OCI-LY1 (cell line): ENCODE data around the gene HAUS2.

ENCODE experiments used
- H2AFZ ChIP-seq: fragments of 200-600 bp; sonication (generic), shearing (Covaris generic); 2 replicates; pipeline ENCODE4 v1.6.0; 2014; ENCODE audit warnings: antibody characterized with exemption, mild to moderate bottlenecking, low read length
- H3F3A ChIP-seq: fragments of 200-600 bp; sonication (generic), shearing (Covaris generic); 2 replicates; pipeline ENCODE4 v1.6.0; 2014; ENCODE audit warnings: mild to moderate bottlenecking, antibody characterized with exemption, low read length, moderate library complexity; ENCODE audit not compliant: insufficient read depth
- H3K27ac ChIP-seq: fragments of 200-600 bp; sonication (generic); 2 replicates; pipeline ENCODE4 v1.5.1; 2014; ENCODE audit warnings: low read length, mixed run types, mild to moderate bottlenecking, low read depth; ENCODE audit not compliant: poor library complexity, severe bottlenecking
- H3K27me3 ChIP-seq: fragments of 200-600 bp; sonication (generic); 2 replicates; pipeline ENCODE4 v1.6.0; 2014; ENCODE audit warnings: antibody characterized with exemption, mild to moderate bottlenecking, low read length, moderate library complexity; ENCODE audit not compliant: insufficient read depth
- H3K36me3 ChIP-seq: fragments of 200-600 bp; sonication (generic); 2 replicates; pipeline ENCODE4 v1.6.1; 2014; ENCODE audit warnings: mild to moderate bottlenecking, antibody characterized with exemption, low read length, moderate library complexity, mixed read lengths; ENCODE audit not compliant: insufficient read depth
- H3K4me1 ChIP-seq: fragments of 200-600 bp; sonication (generic); 2 replicates; pipeline ENCODE4 v1.5.1; 2014; ENCODE audit warnings: mild to moderate bottlenecking, low read length, moderate library complexity; ENCODE audit not compliant: insufficient read depth, severe bottlenecking
- H3K4me2 ChIP-seq: fragments of 200-600 bp; sonication (generic), shearing (Covaris generic); 2 replicates; pipeline ENCODE4 v1.6.1; 2014; ENCODE audit warnings: low read length
- H3K4me3 ChIP-seq: fragments of 200-600 bp; sonication (generic); 2 replicates; pipeline ENCODE4 v1.5.1; 2014; ENCODE audit warnings: low read length, low read depth, mild to moderate bottlenecking, mixed read lengths; ENCODE audit not compliant: poor library complexity, severe bottlenecking
- H3K79me2 ChIP-seq: fragments of 200-600 bp; shearing (Covaris generic); 2 replicates; pipeline ENCODE4 v1.6.1; 2016; ENCODE audit warnings: mixed run types, low read length, mixed read lengths; ENCODE audit not compliant: insufficient read depth
- H3K9ac ChIP-seq: fragments of 200-600 bp; sonication (generic), shearing (Covaris generic); 2 replicates; pipeline ENCODE4 v1.6.1; 2014; ENCODE audit warnings: mild to moderate bottlenecking, low read length, mixed read lengths
- H3K9me2 ChIP-seq: fragments of 200-600 bp; sonication (generic), shearing (Covaris generic); 2 replicates; pipeline ENCODE4 v1.6.1; 2014; ENCODE audit warnings: low read depth, mild to moderate bottlenecking, low read length, mixed read lengths
- H3K9me3 ChIP-seq: fragments of 200-600 bp; shearing (Covaris generic); 2 replicates; pipeline ENCODE4 v1.6.1; 2014; ENCODE audit warnings: low read length, mixed read lengths
- H4K20me1 ChIP-seq: fragments of 200-600 bp; sonication (generic), shearing (Covaris generic); 2 replicates; pipeline ENCODE4 v1.6.0; 2016; ENCODE audit warnings: mild to moderate bottlenecking, low read length; ENCODE audit not compliant: insufficient read depth
- EZH2 ChIP-seq: fragments of 200-600 bp; sonication (generic), shearing (Covaris generic); IDR thresholded peaks from 2 replicates; pipeline ENCODE4 v1.8.0; 2017; ENCODE audit warnings: borderline replicate concordance, mixed run types, mild to moderate bottlenecking, antibody characterized with exemption, low read length, moderate library complexity, mixed read lengths
- TF ChIP-seq, protein P1 (sequence below): fragments of 200-600 bp; sonication (generic), shearing (Covaris generic); IDR thresholded peaks from 2 replicates; pipeline ENCODE4 v1.5.1; 2017; ENCODE audit warnings: mild to moderate bottlenecking, antibody characterized with exemption, low read length, moderate library complexity, mixed read lengths

Gene HAUS2

DNA sequence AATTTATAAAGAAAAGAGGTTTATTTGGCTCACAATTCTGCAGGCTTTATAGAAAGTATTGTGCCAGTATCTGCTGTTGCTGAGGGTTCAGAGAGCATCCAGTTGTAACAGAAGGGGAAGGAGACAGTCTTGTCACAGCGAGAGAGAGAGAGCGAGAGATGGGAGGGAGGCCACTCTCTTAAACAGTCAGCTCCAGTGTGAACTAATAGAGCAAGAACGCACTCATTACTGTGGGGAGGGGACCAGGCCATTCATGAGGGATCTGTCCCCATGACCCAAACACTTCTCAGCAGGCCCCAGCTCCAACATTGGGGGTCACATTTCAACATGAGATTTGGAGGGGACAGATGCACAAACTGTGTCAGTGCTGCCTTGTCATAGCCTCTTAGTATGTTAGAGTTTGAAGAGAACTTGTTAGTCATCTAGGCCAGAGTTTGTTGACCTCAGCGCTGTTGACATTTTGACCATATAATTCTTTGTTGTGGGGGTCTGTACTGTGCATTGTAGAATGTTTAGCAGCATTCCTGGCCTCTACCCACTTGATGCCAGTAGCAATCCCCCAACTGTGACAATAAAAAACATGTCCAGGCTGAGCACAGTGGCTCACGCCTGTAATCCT lies 42.1 kb downstream of the HAUS2 start:
- Histone ChIP-seq H3K27me3 (no peaks in the 10 kb centered on the region), H3F3A (no peaks in the 10 kb centered on the region), H4K20me1 (no peaks in the 10 kb centered on the region), H3K4me3 (no peak overlapping the region), H3K9ac (no peak overlapping the region), H2AFZ (no peak overlapping the region), H3K27ac (no peak overlapping the region), H3K4me1 (peaks cover 8% of the 10 kb centered on the region), H3K4me2 (no peak overlapping the region), H3K9me3 (no peaks in the 10 kb centered on the region), H3K9me2 (no peaks in the 10 kb centered on the region), H3K79me2 (no peaks in the 10 kb centered on the region), H3K36me3 (peaks cover 19% of the 10 kb centered on the region; the same call in 1 of the 2 replicates)
- no peak for TF ChIP-seq EZH2
- TF ChIP-seq, protein P1, sequence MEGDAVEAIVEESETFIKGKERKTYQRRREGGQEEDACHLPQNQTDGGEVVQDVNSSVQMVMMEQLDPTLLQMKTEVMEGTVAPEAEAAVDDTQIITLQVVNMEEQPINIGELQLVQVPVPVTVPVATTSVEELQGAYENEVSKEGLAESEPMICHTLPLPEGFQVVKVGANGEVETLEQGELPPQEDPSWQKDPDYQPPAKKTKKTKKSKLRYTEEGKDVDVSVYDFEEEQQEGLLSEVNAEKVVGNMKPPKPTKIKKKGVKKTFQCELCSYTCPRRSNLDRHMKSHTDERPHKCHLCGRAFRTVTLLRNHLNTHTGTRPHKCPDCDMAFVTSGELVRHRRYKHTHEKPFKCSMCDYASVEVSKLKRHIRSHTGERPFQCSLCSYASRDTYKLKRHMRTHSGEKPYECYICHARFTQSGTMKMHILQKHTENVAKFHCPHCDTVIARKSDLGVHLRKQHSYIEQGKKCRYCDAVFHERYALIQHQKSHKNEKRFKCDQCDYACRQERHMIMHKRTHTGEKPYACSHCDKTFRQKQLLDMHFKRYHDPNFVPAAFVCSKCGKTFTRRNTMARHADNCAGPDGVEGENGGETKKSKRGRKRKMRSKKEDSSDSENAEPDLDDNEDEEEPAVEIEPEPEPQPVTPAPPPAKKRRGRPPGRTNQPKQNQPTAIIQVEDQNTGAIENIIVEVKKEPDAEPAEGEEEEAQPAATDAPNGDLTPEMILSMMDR = no peak

DNA sequence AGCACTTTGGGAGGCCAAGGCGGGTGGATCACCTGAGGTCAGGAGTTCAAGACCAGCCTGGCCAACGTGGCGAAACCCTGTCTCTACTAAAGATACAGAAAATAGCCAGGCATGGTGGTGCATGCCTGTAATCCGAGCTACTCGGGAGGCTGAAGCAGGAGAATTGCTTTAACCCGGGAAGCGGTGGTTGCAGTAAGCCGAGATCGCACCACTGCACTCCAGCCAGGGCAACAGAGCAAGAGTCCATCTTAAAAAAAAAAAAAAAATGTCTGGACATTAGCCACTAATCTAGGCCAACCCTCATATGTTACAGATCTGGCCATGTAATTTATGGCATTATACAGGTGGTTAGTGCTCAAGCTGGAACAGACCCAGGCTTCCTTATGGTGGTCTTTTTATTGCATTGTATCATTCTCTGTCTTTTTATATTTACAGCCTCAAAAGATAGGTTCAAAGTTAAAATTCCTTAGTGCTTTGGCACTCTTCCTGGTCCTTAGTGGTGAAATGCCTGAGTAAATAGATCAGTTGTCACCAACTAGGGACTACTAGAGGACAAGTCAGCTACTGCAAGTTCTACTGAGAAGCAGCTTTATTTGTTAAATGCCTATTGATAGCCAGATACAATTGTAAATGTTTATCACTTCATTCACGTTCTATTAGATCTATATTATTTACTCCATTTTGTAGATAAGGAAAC lies 42.7 kb downstream of the HAUS2 start:
- Histone ChIP-seq H3K79me2 (no peaks in the 10 kb centered on the region), H2AFZ (no peak overlapping the region), H3K4me1 (peaks cover 15% of the 10 kb centered on the region), H3K9ac (no peak overlapping the region), H3K9me3 (no peaks in the 10 kb centered on the region), H3F3A (no peaks in the 10 kb centered on the region), H4K20me1 (no peaks in the 10 kb centered on the region), H3K9me2 (no peaks in the 10 kb centered on the region), H3K36me3 (peaks cover 12% of the 10 kb centered on the region; the same call in 1 of the 2 replicates), H3K4me2 (no peak overlapping the region), H3K4me3 (no peak overlapping the region), H3K27me3 (no peaks in the 10 kb centered on the region), H3K27ac (no peak overlapping the region)
- TF ChIP-seq EZH2 = no peak
- TF ChIP-seq, protein P1 = peak; percentile 45

DNA sequence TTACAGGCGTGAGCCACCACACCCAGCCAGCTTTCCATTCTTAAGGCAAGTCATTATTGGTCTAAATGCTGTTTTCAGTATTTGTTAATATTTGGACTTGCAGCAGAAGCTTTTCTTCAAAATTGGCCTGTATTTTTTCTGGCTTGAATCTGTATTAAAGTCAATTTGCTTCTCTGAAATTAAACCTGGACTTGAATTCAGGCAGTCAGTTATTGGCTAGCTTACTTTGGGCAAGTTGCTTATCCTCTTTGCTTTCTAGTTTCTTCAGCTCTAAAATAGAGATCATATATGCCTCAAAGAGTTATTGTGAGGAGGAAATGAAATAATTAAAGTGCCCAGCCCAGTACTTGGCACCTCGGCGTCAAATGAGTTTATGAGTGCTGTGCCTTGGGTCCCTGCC lies 44.1 kb downstream of the HAUS2 start:
- Histone ChIP-seq H4K20me1 (no peaks in the 10 kb centered on the region), H2AFZ (no peak overlapping the region), H3K4me2 (no peak overlapping the region), H3K9ac (no peak overlapping the region), H3K36me3 (peaks cover 11% of the 10 kb centered on the region; the same call in 1 of the 2 replicates), H3K4me3 (no peak overlapping the region), H3K79me2 (no peaks in the 10 kb centered on the region), H3K9me3 (no peaks in the 10 kb centered on the region), H3K27ac (no peak overlapping the region), H3K27me3 (no peaks in the 10 kb centered on the region), H3F3A (no peaks in the 10 kb centered on the region), H3K4me1 (peaks cover 23% of the 10 kb centered on the region), H3K9me2 (no peaks in the 10 kb centered on the region)
- TF ChIP-seq EZH2 = no peak
- TF ChIP-seq, protein P1 = no peak
